RPMI8226 (cell line): ENCODE results near the gene B9D2.

Experiments used
- DNase-seq: peaks from one replicate; pipeline ENCODE4 v3.0.0-alpha.2; 2015

The B9D2 gene

DNA sequence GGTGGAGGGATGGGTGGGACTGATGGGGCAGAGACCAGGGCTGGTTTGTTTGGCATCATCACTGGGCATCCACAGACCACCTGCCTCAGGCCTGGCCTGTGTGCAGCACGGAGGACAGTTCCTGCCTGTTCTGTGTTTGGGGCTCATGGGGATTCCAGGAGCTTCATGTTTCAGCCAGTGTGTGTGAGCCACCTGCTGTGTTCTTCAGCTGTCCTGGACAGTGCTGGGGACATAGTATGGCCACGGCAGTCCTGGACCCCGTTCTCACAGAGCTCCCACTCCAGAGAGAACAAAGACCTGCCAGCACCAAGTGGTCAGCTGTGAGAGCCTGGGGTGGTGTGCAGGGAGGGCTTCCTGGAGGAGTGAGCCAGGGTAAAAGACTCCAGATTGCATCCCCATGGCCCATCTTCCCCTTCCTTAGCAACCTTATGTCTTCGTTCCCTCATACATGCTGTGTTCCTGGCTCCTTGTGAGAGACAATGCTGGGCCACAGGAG is 55.9 kb downstream of the B9D2 start:
- no peak for DNase-seq

DNA sequence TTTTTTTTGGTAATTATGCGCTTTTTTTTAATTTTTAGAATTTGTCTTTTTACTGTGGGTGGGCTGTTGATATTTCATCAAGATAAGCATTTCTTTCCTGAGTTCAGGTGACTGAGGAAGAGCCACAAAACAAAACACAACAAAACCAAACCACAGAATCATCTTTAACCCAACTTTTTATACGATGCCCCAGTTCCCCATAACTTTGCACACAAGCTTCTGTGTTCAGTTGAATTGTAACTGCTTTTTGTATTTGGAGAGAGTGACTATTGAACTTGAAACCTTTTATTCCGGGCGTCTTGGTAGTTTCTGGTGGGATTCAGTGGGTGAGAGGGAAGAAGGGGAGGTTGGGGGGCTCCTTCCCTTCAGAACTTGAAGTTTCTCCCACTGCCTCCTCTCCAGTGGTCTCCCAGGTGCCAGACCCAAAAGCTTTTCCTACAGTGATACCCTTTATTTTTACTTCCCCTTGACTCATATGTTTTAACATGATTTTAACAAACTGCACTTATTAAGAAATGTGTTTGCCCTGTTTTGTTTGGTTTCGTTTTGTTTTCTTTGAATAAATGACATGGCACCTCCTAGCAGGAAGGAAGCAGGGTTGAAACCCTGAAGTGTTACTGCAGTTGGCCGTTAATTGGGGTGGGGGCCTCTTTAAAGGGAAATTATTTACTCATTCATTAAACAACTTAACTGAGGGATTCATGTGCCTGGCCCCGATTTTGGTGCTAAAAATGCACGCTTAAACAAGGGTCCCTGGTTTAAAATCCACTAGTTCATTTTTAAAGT is 56.7 kb downstream of the B9D2 start:
- DNase-seq: no peak

DNA sequence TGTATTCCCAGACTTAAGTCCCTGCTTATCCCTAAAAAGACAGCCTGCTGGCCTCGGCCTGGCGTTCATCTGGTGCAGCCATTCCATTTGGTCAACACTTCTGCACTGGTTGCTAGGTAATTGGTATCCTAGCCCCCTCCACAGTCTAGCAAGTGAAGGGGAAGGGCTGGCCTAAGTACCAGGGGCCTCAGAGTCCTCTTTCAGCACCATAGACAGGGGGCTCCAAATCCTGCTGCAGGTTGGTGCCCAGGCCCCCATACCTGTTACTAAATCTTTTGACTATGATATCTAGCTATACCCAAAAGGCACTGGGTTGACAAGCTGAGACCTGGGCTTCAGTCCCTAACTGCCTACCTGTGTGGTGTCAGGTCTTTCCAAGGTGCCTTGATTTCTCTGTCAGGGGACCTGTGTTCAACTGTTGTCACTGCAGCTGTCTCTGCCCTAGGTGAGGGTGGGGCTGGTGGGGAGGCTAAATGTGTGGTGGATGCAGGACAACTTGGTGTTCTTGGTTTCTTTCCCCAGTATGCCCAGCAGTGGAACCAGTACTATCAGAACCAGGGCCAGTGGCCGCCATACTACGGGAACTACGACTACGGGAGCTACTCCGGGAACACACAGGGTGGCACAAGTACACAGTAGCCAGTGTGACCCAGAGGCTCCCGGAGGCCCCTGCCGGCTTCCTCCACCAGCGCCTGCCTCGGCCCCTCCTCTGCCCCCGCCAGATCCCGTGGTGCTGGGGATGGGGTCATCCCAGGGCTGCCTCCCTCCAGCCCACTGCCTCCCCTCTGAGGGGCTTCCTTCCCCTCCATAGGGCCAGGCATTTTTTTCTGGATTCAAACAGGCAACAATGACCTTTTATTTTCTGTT is 57.8 kb downstream of the B9D2 start:
- DNase-seq: no peak

DNA sequence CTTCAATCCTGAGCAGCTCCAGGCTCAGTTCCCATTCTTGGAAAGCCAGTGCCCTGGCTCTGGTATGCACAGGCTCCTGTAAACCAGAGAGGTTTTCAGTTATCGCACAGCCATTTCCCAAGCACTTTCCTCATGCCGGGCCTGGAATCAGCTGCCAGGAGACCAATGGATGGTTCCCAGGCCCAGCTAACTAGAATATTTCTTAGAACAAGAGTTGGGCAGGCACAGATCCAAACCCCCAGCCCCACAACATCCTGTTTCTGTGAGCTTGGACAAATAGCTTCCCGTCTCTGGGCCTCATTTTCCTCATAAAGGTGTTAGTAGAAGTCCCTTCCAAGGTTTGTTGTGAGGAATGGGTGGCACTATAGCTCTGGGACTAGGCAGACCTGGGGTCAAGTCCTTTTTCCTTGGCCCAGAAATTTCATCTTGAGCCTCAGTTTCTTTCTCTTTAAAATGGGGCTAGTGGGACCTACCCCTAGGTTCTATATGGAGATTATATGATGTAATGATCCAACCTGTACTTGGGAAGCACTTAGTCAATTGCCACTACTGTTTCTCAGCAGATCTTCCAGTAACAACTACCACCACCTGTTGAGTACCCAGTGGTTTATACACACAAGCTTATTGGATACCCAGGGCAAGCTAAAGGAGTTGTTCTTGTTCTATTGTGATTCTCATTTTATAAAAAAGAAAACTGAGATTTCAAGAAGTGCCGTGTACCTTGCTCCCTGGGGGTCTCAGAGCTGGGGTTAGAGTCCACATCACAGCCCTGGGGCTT is 59.1 kb downstream of the B9D2 start:
- DNase-seq: no peak
